Activated B cell treated with CpG ODN at 0.5 μM for 24 hours (primary cell): ENCODE measurements around the gene DACT2. TPM values are rescaled to one million over a fixed set of nuclear protein-coding genes. Genes with fewer than 3 reads are reported as not detected.

Source experiments
- ATAC-seq: fragments of 200-7000 bp; cut with Tn5 transposase; one replicate; pipeline ENCODE4 v1.10.0; 2021; ENCODE audit warnings: low read depth, mild to moderate bottlenecking, moderate library complexity
- CTCF ChIA-PET: fragments of 350-600 bp; sonication (Branson Sonifier 250); formaldehyde crosslinking; loops from one replicate; lab custom pipeline; 2021; ENCODE audit warnings: antibody characterized with exemption; lab: Charles Lee
- POLR2A ChIA-PET: fragments of 350-600 bp; sonication (Branson Sonifier 250); formaldehyde crosslinking; loops from one replicate; lab custom pipeline; 2021; ENCODE audit warnings: antibody characterized with exemption; lab: Charles Lee
- DNase-seq: peaks from one replicate; pipeline ENCODE4 v3.0.0; 2022
- H3K27ac Mint-ChIP-seq: one replicate; pipeline ENCODE4 v1.8.0; 2020; ENCODE audit warnings: mixed read lengths
- H3K27me3 Mint-ChIP-seq: one replicate; pipeline ENCODE4 v1.8.0; 2021; ENCODE audit warnings: mixed read lengths
- H3K36me3 Mint-ChIP-seq: one replicate; pipeline ENCODE4 v1.8.0; 2021; ENCODE audit warnings: low read depth, mixed read lengths
- H3K4me1 Mint-ChIP-seq: one replicate; pipeline ENCODE4 v1.8.0; 2021; ENCODE audit warnings: mixed read lengths
- H3K4me3 Mint-ChIP-seq: one replicate; pipeline ENCODE4 v1.8.0; 2020; ENCODE audit warnings: mild to moderate bottlenecking, mixed read lengths
- H3K9me3 Mint-ChIP-seq: one replicate; pipeline ENCODE4 v1.8.0; 2020; ENCODE audit warnings: mixed read lengths
- CTCF ChIP-seq: fragments of 200-600 bp; IDR thresholded peaks from one replicate; pipeline ENCODE4 v1.8.0; 2022; ENCODE audit warnings: antibody characterized with exemption, mild to moderate bottlenecking
- intact Hi-C: fragments of 100-400 bp; cut with micrococcal nuclease; formaldehyde crosslinking; loops from one replicate; pipeline ENCODE4 v1.15.1; 2024
- total RNA-seq: library from RNA; stranded (reverse); gene quantifications from 2 replicates; pipeline ENCODE4 v1.2.3, GENCODE V29; 2022

Gene DACT2
- total RNA-seq, 1 donor from 2014 or later, result not detected

DNA sequence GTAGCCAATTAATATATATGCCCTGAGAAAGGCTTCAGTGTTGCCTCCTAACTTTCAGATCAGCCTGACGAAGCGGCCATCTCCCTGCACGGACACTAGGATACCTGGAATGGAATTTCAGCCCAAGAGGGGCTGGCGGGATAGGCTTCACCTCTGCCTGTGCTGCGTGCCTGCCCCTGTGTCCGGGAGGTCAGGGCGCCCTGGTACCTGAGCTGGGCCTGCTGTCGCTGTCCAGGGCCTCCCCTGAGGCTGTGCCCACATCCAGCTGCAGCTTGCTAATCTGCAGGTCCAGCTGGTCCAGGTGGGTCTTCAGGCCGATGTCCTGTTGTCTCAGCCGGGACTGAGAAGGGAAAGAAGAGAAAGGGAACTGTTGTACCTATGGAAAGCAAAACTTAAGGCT lies 8.6 kb downstream of the DACT2 start:
- H3K36me3 Mint-ChIP-seq, result no peaks in the 10 kb centered on the region
- no peaks in the 10 kb centered on the region for H3K27me3 Mint-ChIP-seq
- ChIA-PET CTCF (no interaction called here), POLR2A (no interaction called here)
- H3K27ac Mint-ChIP-seq, result no peak overlapping the region
- no peak for DNase-seq
- TF ChIP-seq CTCF, result no peak
- intact Hi-C loops, result no loop called here
- no peaks in the 10 kb centered on the region for H3K9me3 Mint-ChIP-seq
- H3K4me3 Mint-ChIP-seq, result no peak overlapping the region
- H3K4me1 Mint-ChIP-seq, result no peaks in the 10 kb centered on the region
- no peak for ATAC-seq

DNA sequence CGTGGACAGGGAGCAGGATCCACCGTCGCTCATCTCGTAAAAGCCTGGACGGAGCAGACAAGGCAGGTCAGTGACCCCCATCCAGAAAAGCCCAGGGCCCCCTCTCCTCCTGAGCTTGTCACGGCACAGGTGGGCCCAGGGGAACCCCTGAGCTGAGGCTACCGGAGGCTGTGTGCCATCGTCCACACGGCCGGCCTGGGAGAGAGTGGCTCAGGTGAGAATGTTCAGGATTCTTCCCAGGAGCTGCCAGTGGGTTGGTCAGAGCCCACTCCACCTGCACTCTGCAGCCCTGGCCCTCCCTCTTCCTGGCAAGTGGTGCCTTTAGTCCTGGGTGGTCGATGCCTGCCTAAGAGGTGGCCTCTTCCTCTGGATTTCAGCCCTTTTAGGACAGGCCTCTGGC lies 9.2 kb downstream of the DACT2 start:
- Mint-ChIP-seq H3K36me3 (no peaks in the 10 kb centered on the region), H3K9me3 (no peaks in the 10 kb centered on the region), H3K27me3 (no peaks in the 10 kb centered on the region), H3K27ac (no peak overlapping the region), H3K4me3 (no peak overlapping the region), H3K4me1 (no peaks in the 10 kb centered on the region)
- CTCF ChIA-PET, result no interaction called here
- DNase-seq, result no peak
- POLR2A ChIA-PET, result no interaction called here
- no peak for TF ChIP-seq CTCF
- no peak for ATAC-seq
- intact Hi-C loops, result no loop called here

DNA sequence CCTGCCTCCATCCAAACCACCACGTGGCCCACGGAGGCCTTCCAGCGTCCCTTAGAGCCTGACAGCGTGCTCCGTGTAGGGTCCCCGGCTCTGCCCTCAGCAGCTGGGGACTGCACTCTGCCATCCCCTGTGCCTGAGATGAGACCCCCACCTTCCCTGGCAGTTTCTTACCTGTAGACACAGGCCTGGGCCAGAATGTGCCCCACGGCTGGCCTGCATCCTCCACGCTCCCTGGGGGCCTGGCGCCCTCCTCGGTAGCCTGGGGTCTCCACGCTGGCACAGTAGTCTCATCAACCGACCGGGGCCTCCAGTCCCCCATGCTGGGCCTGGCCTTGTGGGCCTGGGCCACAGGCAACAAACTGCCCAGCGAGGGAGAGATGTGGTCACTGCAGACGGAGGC lies 9.6 kb downstream of the DACT2 start:
- Mint-ChIP-seq H3K36me3 (no peaks in the 10 kb centered on the region), H3K4me3 (no peak overlapping the region), H3K9me3 (no peaks in the 10 kb centered on the region), H3K27ac (no peak overlapping the region), H3K4me1 (no peaks in the 10 kb centered on the region), H3K27me3 (no peaks in the 10 kb centered on the region)
- ChIA-PET POLR2A (no interaction called here), CTCF (no interaction called here)
- DNase-seq, result no peak
- no peak for TF ChIP-seq CTCF
- intact Hi-C loops, result no loop called here
- ATAC-seq, result no peak

DNA sequence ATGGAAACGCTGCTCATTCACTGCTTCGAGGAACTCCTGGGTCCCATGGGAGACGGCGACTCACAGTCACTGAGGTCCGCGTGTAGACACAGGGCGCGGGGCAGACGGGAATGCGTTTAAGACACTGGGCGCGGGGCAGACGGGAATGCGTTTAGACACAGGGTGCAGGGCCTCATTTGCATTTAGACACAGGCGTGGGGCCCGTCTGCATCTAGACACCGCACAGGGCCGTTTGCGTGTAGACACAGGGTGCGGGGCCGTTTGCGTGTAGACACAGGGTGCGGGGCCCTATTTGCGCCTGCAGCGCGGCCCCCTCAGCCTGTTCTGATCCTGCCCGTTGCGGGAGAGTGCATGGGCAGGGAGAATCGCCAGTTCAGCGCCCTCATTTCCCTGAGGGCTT lies 10.4 kb downstream of the DACT2 start:
- ATAC-seq (no peak), DNase-seq (no peak)
- Mint-ChIP-seq H3K36me3 (no peaks in the 10 kb centered on the region), H3K27me3 (no peaks in the 10 kb centered on the region), H3K4me1 (no peaks in the 10 kb centered on the region), H3K4me3 (no peak overlapping the region), H3K9me3 (no peaks in the 10 kb centered on the region), H3K27ac (no peak overlapping the region)
- ChIA-PET CTCF (no interaction called here), POLR2A (no interaction called here)
- no peak for TF ChIP-seq CTCF
- intact Hi-C loops, result no loop called here

DNA sequence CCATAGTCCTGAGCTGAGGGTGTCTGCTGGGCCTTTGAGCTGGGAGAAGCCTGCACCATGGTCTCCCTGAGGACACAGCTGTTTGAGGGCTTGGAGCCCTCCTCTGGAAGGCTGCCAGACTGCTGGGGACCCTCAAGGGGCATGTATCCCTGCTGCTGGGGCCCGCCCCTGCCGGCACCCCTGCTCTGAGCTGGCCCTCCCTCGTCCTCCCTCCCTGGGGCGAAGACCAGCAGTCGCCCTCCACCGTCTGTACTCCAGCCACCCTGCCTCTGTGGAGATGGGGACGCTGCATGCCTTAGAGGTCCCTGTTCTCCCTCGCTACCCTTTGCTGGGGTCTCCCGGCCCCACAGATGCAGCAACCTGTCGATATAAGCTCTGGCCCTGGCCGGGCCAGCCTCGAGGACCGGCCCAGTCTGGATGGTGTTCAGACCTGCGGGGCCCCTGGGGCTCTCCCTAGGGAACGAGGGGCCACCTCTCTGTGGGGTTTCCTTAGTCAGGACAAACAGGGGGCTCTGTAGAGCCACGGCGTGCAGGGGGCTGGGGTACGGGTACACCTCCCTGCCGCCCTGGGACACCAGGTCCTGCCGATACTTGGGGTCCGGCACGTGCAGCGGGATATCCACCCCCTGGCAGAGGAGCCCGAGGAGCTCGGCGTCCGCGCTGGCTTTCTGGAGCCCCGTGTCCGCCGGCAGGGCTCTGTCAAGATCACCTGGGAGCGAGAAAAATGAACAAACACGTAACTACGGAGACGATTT lies 11.0 kb downstream of the DACT2 start:
- H3K4me3 Mint-ChIP-seq, result no peak overlapping the region
- H3K36me3 Mint-ChIP-seq, result no peaks in the 10 kb centered on the region
- intact Hi-C loops, result no loop called here
- no peaks in the 10 kb centered on the region for H3K4me1 Mint-ChIP-seq
- no peak overlapping the region for H3K27ac Mint-ChIP-seq
- no peak for TF ChIP-seq CTCF
- ChIA-PET CTCF (no interaction called here), POLR2A (no interaction called here)
- no peaks in the 10 kb centered on the region for H3K27me3 Mint-ChIP-seq
- ATAC-seq (no peak), DNase-seq (no peak)
- no peaks in the 10 kb centered on the region for H3K9me3 Mint-ChIP-seq
